ENCODE results near the gene MYH9.
A peak's percentile ranks its signal among the peaks of the same experiment; 100 is the strongest.

The MYH9 gene

GRCh38 chr22:36417281-36417686 is 29.5 kb upstream of the MYH9 start:
- Histone ChIP-seq H3K4me3 (no peak overlapping the region), H3K27ac (peak overlapping the region in 14 of 21 experiments; percentile 0 to 73 (median 58))

GRCh38 chr22:36415415-36416168 is 27.8 kb upstream of the MYH9 start:
- no peak overlapping the region for H3K4me3 ChIP-seq
- H3K27ac ChIP-seq: no peak overlapping the region

GRCh38 chr22:36413022-36413775 is 25.4 kb upstream of the MYH9 start:
- Histone ChIP-seq H3K27ac (no peak overlapping the region), H3K4me3 (no peak overlapping the region)

GRCh38 chr22:36411589-36412258 is 24.0 kb upstream of the MYH9 start:
- peak overlapping the region in 2 of 21 experiments; percentile 44 to 89 for H3K27ac ChIP-seq
- H3K4me3 ChIP-seq: no peak overlapping the region

GRCh38 chr22:36409911-36410756 is 22.4 kb upstream of the MYH9 start:
- peak overlapping the region; percentile 14 to 37 (median 23) for H3K4me3 ChIP-seq
- peak overlapping the region in 20 of 21 experiments; percentile 26 to 91 (median 78) for H3K27ac ChIP-seq

- Histone ChIP-seq H3K4me3 (peak overlapping the region; percentile 14 to 37 (median 23)), H3K27ac (peak overlapping the region in 20 of 21 experiments; percentile 26 to 91 (median 76))
Observed at GRCh38 chr22:36409554-36409910, 21.8 kb upstream of the MYH9 start.

GRCh38 chr22:36409056-36409455 is 21.3 kb upstream of the MYH9 start:
- peak overlapping the region in 11 of 21 experiments; percentile 52 to 91 (median 82) for H3K27ac ChIP-seq

GRCh38 chr22:36406721-36407120 is 19.0 kb upstream of the MYH9 start:
- peak overlapping the region in 8 of 21 experiments; percentile 40 to 85 (median 73) for H3K27ac ChIP-seq

More at GRCh38 chr22:36409056-36409455, 21.3 kb upstream of the MYH9 start:
- no peak overlapping the region for H3K4me3 ChIP-seq

GRCh38 chr22:36405671-36406538 is 18.1 kb upstream of the MYH9 start:
- no peak overlapping the region for H3K4me3 ChIP-seq
- H3K27ac ChIP-seq: peak overlapping the region in 14 of 21 experiments; percentile 2 to 85 (median 66)

More at GRCh38 chr22:36406721-36407120, 19.0 kb upstream of the MYH9 start:
- no peak overlapping the region for H3K4me3 ChIP-seq

GRCh38 chr22:36405221-36405661 is 17.5 kb upstream of the MYH9 start:
- Histone ChIP-seq H3K27ac (peak overlapping the region in 13 of 21 experiments; percentile 11 to 85 (median 66)), H3K4me3 (no peak overlapping the region)

GRCh38 chr22:36404446-36404845 is 16.7 kb upstream of the MYH9 start:
- H3K4me3 ChIP-seq: no peak overlapping the region
- H3K27ac ChIP-seq: peak overlapping the region in 5 of 21 experiments; percentile 61 to 85 (median 79)

GRCh38 chr22:36399472-36399778 is 11.7 kb upstream of the MYH9 start:
- Histone ChIP-seq H3K27ac (peak overlapping the region in 4 of 21 experiments; percentile 4 to 40 (median 37)), H3K4me3 (no peak overlapping the region)

GRCh38 chr22:36398601-36399471 is 11.1 kb upstream of the MYH9 start:
- Histone ChIP-seq H3K27ac (peak overlapping the region in 5 of 21 experiments; percentile 4 to 70 (median 37)), H3K4me3 (no peak overlapping the region)

- Histone ChIP-seq H3K4me3 (no peak overlapping the region), H3K27ac (peak overlapping the region in 6 of 21 experiments; percentile 13 to 72 (median 70))
Observed at GRCh38 chr22:36397131-36398093, 9.6 kb upstream of the MYH9 start.

GRCh38 chr22:36395915-36396314 is 8.1 kb upstream of the MYH9 start:
- Histone ChIP-seq H3K4me3 (no peak overlapping the region), H3K27ac (peak overlapping the region in 13 of 21 experiments; percentile 13 to 80 (median 63))
